ENCODE data around the gene CDH2. TPM values are rescaled to one million over a fixed set of nuclear protein-coding genes. Genes with fewer than 3 reads are reported as not detected.

CDH2 gene
- total RNA-seq, 1 donor from 2014 or later = 198 TPM

DNA sequence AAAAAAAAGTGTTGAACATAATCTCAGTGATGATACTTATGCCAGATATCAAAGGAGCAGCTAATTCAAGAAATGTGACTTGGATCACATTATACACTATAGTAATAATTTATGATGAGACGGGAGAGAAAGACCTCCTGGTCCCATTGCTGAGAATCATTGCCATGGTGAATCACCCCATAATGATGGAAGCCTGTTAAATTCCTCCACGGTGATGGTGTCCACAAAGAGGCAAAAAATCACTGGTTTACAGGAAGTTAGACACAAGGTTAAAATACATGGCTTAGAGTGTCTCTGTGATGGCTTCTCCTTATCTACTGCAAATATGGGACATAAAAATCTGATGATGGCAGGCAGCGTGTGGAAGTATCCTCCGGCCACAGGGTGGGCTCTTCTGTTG, 210.0 kb downstream of the CDH2 start:
- peaks cover 60% of the 10 kb centered on the region for H3K4me1 Mint-ChIP-seq (ENCODE audit: low read depth)
- peaks cover 12% of the 10 kb centered on the region for H3K9me3 Mint-ChIP-seq (ENCODE audit: low read depth)
- H3K27me3 Mint-ChIP-seq (ENCODE audit: low read depth) = no peaks in the 10 kb centered on the region
- H3K36me3 Mint-ChIP-seq (ENCODE audit: low read depth) = peaks cover 16% of the 10 kb centered on the region
- no peak for DNase-seq (ENCODE audit: low spot score)
- H3K4me3 Mint-ChIP-seq (ENCODE audit: unreplicated experiment) = no peak overlapping the region
- peak overlapping the region; percentile 81 for H3K27ac Mint-ChIP-seq (ENCODE audit: unreplicated experiment)
- TF ChIP-seq, protein P1, sequence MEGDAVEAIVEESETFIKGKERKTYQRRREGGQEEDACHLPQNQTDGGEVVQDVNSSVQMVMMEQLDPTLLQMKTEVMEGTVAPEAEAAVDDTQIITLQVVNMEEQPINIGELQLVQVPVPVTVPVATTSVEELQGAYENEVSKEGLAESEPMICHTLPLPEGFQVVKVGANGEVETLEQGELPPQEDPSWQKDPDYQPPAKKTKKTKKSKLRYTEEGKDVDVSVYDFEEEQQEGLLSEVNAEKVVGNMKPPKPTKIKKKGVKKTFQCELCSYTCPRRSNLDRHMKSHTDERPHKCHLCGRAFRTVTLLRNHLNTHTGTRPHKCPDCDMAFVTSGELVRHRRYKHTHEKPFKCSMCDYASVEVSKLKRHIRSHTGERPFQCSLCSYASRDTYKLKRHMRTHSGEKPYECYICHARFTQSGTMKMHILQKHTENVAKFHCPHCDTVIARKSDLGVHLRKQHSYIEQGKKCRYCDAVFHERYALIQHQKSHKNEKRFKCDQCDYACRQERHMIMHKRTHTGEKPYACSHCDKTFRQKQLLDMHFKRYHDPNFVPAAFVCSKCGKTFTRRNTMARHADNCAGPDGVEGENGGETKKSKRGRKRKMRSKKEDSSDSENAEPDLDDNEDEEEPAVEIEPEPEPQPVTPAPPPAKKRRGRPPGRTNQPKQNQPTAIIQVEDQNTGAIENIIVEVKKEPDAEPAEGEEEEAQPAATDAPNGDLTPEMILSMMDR (IDR thresholded peaks at IDR 0.05) = no peak

GRCh38 chr18:27964811-27965210, 212.1 kb downstream of the CDH2 start:
- Mint-ChIP-seq H3K4me1 (ENCODE audit: low read depth) (peaks cover 70% of the 10 kb centered on the region), H3K27ac (ENCODE audit: unreplicated experiment) (no peak overlapping the region), H3K4me3 (ENCODE audit: unreplicated experiment) (no peak overlapping the region), H3K9me3 (ENCODE audit: low read depth) (peaks cover 8% of the 10 kb centered on the region), H3K36me3 (ENCODE audit: low read depth) (peaks cover 20% of the 10 kb centered on the region), H3K27me3 (ENCODE audit: low read depth) (no peaks in the 10 kb centered on the region)
- no peak for DNase-seq (ENCODE audit: low spot score)
- TF ChIP-seq, protein P1 (IDR thresholded peaks at IDR 0.05) = no peak

- Mint-ChIP-seq H3K4me1 (ENCODE audit: low read depth) (peaks cover 59% of the 10 kb centered on the region), H3K27me3 (ENCODE audit: low read depth) (no peaks in the 10 kb centered on the region), H3K36me3 (ENCODE audit: low read depth) (peaks cover 11% of the 10 kb centered on the region), H3K27ac (ENCODE audit: unreplicated experiment) (peak overlapping the region; percentile 45), H3K4me3 (ENCODE audit: unreplicated experiment) (no peak overlapping the region), H3K9me3 (ENCODE audit: low read depth) (no peaks in the 10 kb centered on the region)
- no peak for DNase-seq (ENCODE audit: low spot score)
- TF ChIP-seq, protein P1 (IDR thresholded peaks at IDR 0.05) = no peak
These were observed 217.8 kb downstream of the CDH2 start for GRCh38 chr18:27959101-27959500.

GRCh38 chr18:27956001-27956640, 220.8 kb downstream of the CDH2 start:
- peaks cover 46% of the 10 kb centered on the region for H3K4me1 Mint-ChIP-seq (ENCODE audit: low read depth)

GRCh38 chr18:27954226-27954625, 222.7 kb downstream of the CDH2 start:
- Mint-ChIP-seq H3K9me3 (ENCODE audit: low read depth) (no peaks in the 10 kb centered on the region), H3K4me1 (ENCODE audit: low read depth) (peaks cover 33% of the 10 kb centered on the region), H3K27ac (ENCODE audit: unreplicated experiment) (peak overlapping the region; percentile 71), H3K36me3 (ENCODE audit: low read depth) (peaks cover 9% of the 10 kb centered on the region), H3K4me3 (ENCODE audit: unreplicated experiment) (no peak overlapping the region), H3K27me3 (ENCODE audit: low read depth) (no peaks in the 10 kb centered on the region)
- TF ChIP-seq, protein P1 (IDR thresholded peaks at IDR 0.05) = no peak
- no peak for DNase-seq (ENCODE audit: low spot score)

More at GRCh38 chr18:27956001-27956640, 220.8 kb downstream of the CDH2 start:
- no peak for DNase-seq (ENCODE audit: low spot score)
- TF ChIP-seq, protein P1 (IDR thresholded peaks at IDR 0.05) = no peak
- peak overlapping the region; percentile 18 for H3K27ac Mint-ChIP-seq (ENCODE audit: unreplicated experiment)
- H3K9me3 Mint-ChIP-seq (ENCODE audit: low read depth) = no peaks in the 10 kb centered on the region
- peaks cover 9% of the 10 kb centered on the region for H3K36me3 Mint-ChIP-seq (ENCODE audit: low read depth)
- no peak overlapping the region for H3K4me3 Mint-ChIP-seq (ENCODE audit: unreplicated experiment)
- H3K27me3 Mint-ChIP-seq (ENCODE audit: low read depth) = no peaks in the 10 kb centered on the region
